IMR-90 (cell line): ENCODE data around the gene TSKS.

Source experiments
- BHLHE40 ChIP-seq: fragments of 150-350 bp; IDR thresholded peaks from 2 replicates; pipeline ENCODE4 v1.6.1; 2016; ENCODE audit warnings: mild to moderate bottlenecking, low read depth, low read length
- CTCF ChIP-seq: conservative IDR thresholded peaks from 2 replicates; pipeline ENCODE4 v1.5.1; 2012; ENCODE audit warnings: mild to moderate bottlenecking, low read depth, low read length, improper control_type of control experiment
- ELK1 ChIP-seq: fragments of 150-350 bp; IDR thresholded peaks from 2 replicates; pipeline ENCODE4 v1.6.1; 2016; ENCODE audit warnings: low read depth, mild to moderate bottlenecking, low read length, moderate library complexity, borderline replicate concordance
- MAFK ChIP-seq: IDR thresholded peaks from 2 replicates; pipeline ENCODE4 v1.6.1; 2012; ENCODE audit warnings: low read depth, low read length, improper control_type of control experiment
- MXI1 ChIP-seq: IDR thresholded peaks from 2 replicates; pipeline ENCODE4 v1.6.1; 2012; ENCODE audit warnings: low read depth, mild to moderate bottlenecking, low read length, moderate library complexity, borderline replicate concordance
- POLR2A ChIP-seq: IDR thresholded peaks from 2 replicates; pipeline ENCODE4 v1.6.1; 2012; ENCODE audit warnings: mild to moderate bottlenecking, low read depth, low read length
- RAD21 ChIP-seq: IDR thresholded peaks from 2 replicates; pipeline ENCODE4 v1.6.1; 2012; ENCODE audit warnings: low read length, improper control_type of control experiment
- SMC3 ChIP-seq: fragments of 150-350 bp; IDR thresholded peaks from 2 replicates; pipeline ENCODE4 v1.6.1; 2016; ENCODE audit warnings: low read depth, mild to moderate bottlenecking, antibody characterized with exemption, low read length, moderate library complexity
- USF2 ChIP-seq: fragments of 150-350 bp; IDR thresholded peaks from 2 replicates; pipeline ENCODE4 v1.6.1; 2017; ENCODE audit warnings: mild to moderate bottlenecking, antibody characterized with exemption, low read length, low read depth

- TF ChIP-seq CTCF (no peak), MAFK (no peak), MXI1 (no peak), SMC3 (no peak), ELK1 (no peak), POLR2A (no peak), RAD21 (no peak), BHLHE40 (no peak), USF2 (no peak)
Observed at GRCh38 chr19:49788857-49789256, 25.8 kb upstream of the TSKS start.
